Stomach (tissue), 4 donors: ENCODE results near the gene CHCHD4.

Experiments
- EP300 ChIP-seq: sonication (generic); formaldehyde crosslinking; IDR thresholded peaks from one replicate; pipeline ENCODE4 v1.6.1; 2017; ENCODE audit warnings: antibody characterized with exemption
- POLR2A ChIP-seq, 4 donors: fragments of 450-650 bp; IDR thresholded peaks; one replicate each; pipeline ENCODE4 v1.6.1; 2016; ENCODE audit warnings: antibody characterized with exemption in 4 of 4, control low read depth in 2 of 4, mild to moderate bottlenecking in 1 of 4, moderate library complexity in 1 of 4
- POLR2AphosphoS5 ChIP-seq, 3 donors: sonication (generic); formaldehyde crosslinking; IDR thresholded peaks; one replicate each; pipeline ENCODE4 v1.6.1; 2016; ENCODE audit warnings: antibody characterized with exemption in 3 of 3
- TF ChIP-seq, protein P1 (sequence below), 7 experiments: fragments of 450-650 bp in 4 of 7; fragments of 200-600 bp in 3 of 7; sonication (generic) in 3 of 7; IDR thresholded peaks; one replicate each; pipeline ENCODE4 v1.5.1; 2016 to 2019; ENCODE audit warnings: antibody characterized with exemption in 7 of 7, control low read depth in 2 of 7, mild to moderate bottlenecking in 1 of 7

GRCh38 chr3:14142567-14143270 is 18.0 kb upstream of the CHCHD4 start:
- TF ChIP-seq POLR2A (IDR thresholded peaks at IDR 0.05) (no peak), POLR2AphosphoS5 (IDR thresholded peaks at IDR 0.05) (no peak), EP300 (no peak)
- TF ChIP-seq, protein P1, sequence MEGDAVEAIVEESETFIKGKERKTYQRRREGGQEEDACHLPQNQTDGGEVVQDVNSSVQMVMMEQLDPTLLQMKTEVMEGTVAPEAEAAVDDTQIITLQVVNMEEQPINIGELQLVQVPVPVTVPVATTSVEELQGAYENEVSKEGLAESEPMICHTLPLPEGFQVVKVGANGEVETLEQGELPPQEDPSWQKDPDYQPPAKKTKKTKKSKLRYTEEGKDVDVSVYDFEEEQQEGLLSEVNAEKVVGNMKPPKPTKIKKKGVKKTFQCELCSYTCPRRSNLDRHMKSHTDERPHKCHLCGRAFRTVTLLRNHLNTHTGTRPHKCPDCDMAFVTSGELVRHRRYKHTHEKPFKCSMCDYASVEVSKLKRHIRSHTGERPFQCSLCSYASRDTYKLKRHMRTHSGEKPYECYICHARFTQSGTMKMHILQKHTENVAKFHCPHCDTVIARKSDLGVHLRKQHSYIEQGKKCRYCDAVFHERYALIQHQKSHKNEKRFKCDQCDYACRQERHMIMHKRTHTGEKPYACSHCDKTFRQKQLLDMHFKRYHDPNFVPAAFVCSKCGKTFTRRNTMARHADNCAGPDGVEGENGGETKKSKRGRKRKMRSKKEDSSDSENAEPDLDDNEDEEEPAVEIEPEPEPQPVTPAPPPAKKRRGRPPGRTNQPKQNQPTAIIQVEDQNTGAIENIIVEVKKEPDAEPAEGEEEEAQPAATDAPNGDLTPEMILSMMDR (IDR thresholded peaks at IDR 0.05) = no peak
